ENCODE data around the gene UNCX.

Gene UNCX

DNA sequence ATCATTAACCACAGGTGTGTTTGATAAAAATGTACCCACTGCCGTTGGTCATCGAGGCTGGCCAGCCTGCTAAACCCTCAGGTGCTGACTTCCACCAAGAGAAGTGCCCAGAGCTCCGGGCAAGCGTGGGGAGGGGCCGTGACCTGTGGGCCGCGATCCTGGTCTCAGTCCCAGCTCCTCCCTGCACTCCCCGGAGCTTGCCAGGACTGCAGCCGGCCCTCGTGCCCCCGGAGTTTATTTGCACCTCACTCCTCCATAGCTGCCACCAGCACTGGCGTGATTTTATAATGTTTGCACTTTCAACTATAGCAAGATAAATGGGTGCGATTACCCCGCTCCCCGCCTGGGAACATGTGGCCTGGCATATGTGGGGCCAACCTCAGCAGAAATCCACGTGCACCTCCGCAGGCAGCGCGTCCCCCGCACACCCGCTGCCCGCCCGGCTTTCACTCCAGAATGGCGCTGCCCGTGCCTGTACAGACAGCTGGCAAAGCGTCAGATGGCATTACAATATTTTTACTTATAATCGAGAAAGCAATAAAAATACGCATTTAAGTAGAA is 30.8 kb downstream of the UNCX start:
- Histone ChIP-seq H3K79me2 (ENCODE audit: insufficient read depth, low read length) (no peaks in the 10 kb centered on the region), H3K9ac (ENCODE audit: low read length) (no peak overlapping the region), H3K36me3 (ENCODE audit: low read length) (no peaks in the 10 kb centered on the region), H3K9me2 (replicated peaks; ENCODE audit: insufficient read depth, low read length) (no peaks in the 10 kb centered on the region), H3K4me3 (ENCODE audit: insufficient read depth, low read length, poor library complexity, severe bottlenecking) (no peak overlapping the region), H3K9me3 (ENCODE audit: insufficient read depth, low read length) (no peaks in the 10 kb centered on the region), H4K20me1 (ENCODE audit: low read depth, low read length) (no peaks in the 10 kb centered on the region), H3K27ac (ENCODE audit: low read depth, low read length) (no peak overlapping the region), H3K4me2 (ENCODE audit: low read depth, low read length, poor library complexity, severe bottlenecking) (no peak overlapping the region), H3K27me3 (ENCODE audit: low read length) (no peaks in the 10 kb centered on the region), H3F3A (ENCODE audit: insufficient read depth) (no peaks in the 10 kb centered on the region), H2AFZ (ENCODE audit: low read depth, low read length, severe bottlenecking) (no peak overlapping the region)
- TF ChIP-seq CTCF (IDR thresholded peaks at IDR 0.05; ENCODE audit: insufficient read depth, low read length, poor library complexity, severe bottlenecking), result no peak
- TF ChIP-seq EZH2phosphoT487 (conservative IDR thresholded peaks at IDR 0.05; ENCODE audit: low read length), result no peak

GRCh38 chr7:1264345-1265280 is 31.9 kb downstream of the UNCX start:
- H2AFZ ChIP-seq (ENCODE audit: low read depth, low read length, severe bottlenecking), result no peak overlapping the region
- H3F3A ChIP-seq (ENCODE audit: insufficient read depth), result no peaks in the 10 kb centered on the region
- H3K4me3 ChIP-seq (ENCODE audit: insufficient read depth, low read length, poor library complexity, severe bottlenecking), result no peak overlapping the region
- H3K79me2 ChIP-seq (ENCODE audit: insufficient read depth, low read length), result no peaks in the 10 kb centered on the region
- no peaks in the 10 kb centered on the region for H3K9me2 ChIP-seq (replicated peaks; ENCODE audit: insufficient read depth, low read length)
- no peaks in the 10 kb centered on the region for H3K9me3 ChIP-seq (ENCODE audit: insufficient read depth, low read length)
- TF ChIP-seq CTCF (IDR thresholded peaks at IDR 0.05; ENCODE audit: insufficient read depth, low read length, poor library complexity, severe bottlenecking) (no peak), EZH2phosphoT487 (conservative IDR thresholded peaks at IDR 0.05; ENCODE audit: low read length) (no peak)
- H4K20me1 ChIP-seq (ENCODE audit: low read depth, low read length), result no peaks in the 10 kb centered on the region
- H3K9ac ChIP-seq (ENCODE audit: low read length), result no peak overlapping the region
- H3K27ac ChIP-seq (ENCODE audit: low read depth, low read length), result no peak overlapping the region
- H3K4me2 ChIP-seq (ENCODE audit: low read depth, low read length, poor library complexity, severe bottlenecking), result no peak overlapping the region
- H3K36me3 ChIP-seq (ENCODE audit: low read length), result no peaks in the 10 kb centered on the region
- no peaks in the 10 kb centered on the region for H3K27me3 ChIP-seq (ENCODE audit: low read length)

DNA sequence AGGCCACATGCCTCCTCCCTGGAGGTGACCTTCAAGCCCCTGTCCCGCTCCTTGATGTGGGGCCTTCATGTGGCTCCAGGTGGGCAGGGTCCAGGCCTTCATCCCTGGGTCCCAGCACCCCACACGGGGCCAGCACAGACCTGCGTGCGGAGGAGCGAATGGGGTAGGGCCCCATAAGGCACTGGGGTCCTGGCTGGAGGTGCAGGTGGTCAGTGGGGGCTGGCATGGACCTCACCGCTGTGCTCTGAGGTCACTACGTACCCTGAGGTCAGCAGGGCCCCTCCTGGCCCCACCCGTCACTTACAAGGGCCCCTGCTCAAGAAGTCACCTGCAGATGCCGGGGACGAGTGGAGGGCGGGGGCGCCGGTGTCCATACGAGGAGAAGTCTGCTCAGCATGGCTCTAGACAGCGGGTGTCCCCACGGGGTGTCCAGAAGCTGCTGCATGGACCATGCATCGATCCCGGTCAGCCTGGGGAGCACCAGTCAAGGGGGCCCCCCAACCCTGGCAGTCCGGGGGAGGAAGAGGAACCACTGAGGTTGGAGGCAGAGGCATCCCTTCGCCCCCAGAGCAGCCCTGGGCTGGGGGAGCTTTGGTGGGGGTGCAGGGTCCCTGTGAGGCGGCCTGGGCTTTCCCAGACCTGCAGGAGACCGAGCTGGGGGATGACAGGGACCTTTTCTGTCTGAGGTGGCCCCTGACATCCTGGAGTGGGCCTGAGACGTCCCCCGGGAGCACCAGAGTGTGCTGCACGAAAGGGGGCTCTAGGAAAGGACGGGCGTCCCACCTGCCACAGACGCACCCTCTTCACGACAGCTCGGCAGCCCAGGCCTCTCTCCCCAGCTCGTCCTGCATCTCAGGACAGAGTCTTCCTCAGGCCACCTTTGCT is 34.6 kb downstream of the UNCX start:
- H3K9me3 ChIP-seq (ENCODE audit: insufficient read depth, low read length), result no peaks in the 10 kb centered on the region
- H3F3A ChIP-seq (ENCODE audit: insufficient read depth), result no peaks in the 10 kb centered on the region
- TF ChIP-seq EZH2phosphoT487 (conservative IDR thresholded peaks at IDR 0.05; ENCODE audit: low read length) (no peak), CTCF (IDR thresholded peaks at IDR 0.05; ENCODE audit: insufficient read depth, low read length, poor library complexity, severe bottlenecking) (no peak)
- H3K79me2 ChIP-seq (ENCODE audit: insufficient read depth, low read length), result no peaks in the 10 kb centered on the region
- H3K27ac ChIP-seq (ENCODE audit: low read depth, low read length), result no peak overlapping the region
- H3K9me2 ChIP-seq (replicated peaks; ENCODE audit: insufficient read depth, low read length), result no peaks in the 10 kb centered on the region
- H4K20me1 ChIP-seq (ENCODE audit: low read depth, low read length), result no peaks in the 10 kb centered on the region
- H3K36me3 ChIP-seq (ENCODE audit: low read length), result no peaks in the 10 kb centered on the region
- no peak overlapping the region for H2AFZ ChIP-seq (ENCODE audit: low read depth, low read length, severe bottlenecking)
- H3K4me3 ChIP-seq (ENCODE audit: insufficient read depth, low read length, poor library complexity, severe bottlenecking), result no peak overlapping the region
- H3K27me3 ChIP-seq (ENCODE audit: low read length), result no peaks in the 10 kb centered on the region
- H3K4me2 ChIP-seq (ENCODE audit: low read depth, low read length, poor library complexity, severe bottlenecking), result no peak overlapping the region
- no peak overlapping the region for H3K9ac ChIP-seq (ENCODE audit: low read length)
